CD4-positive, CD25-positive, alpha-beta regulatory T cell (primary cell): ENCODE measurements around the gene FSTL4. TPM values are rescaled to one million over a fixed set of nuclear protein-coding genes. Genes with fewer than 3 reads are reported as not detected.

Experiments
- ATAC-seq, 2 donors: fragments of 150-1000 bp; cut with Tn5 transposase; one replicate each; pipeline ENCODE4 v1.10.0; 2021; ENCODE audit warnings: low read depth in 2 of 2, moderate number of reproducible peaks in 2 of 2, moderate library complexity in 1 of 2
- DNase-seq, 3 donors: peaks; one replicate each; pipeline versions ENCODE4 v3.0.0 to v3.0.0-alpha.2; 2012 to 2022; ENCODE audit warnings: mixed read lengths in 1 of 3
- H3K27ac ChIP-seq: one replicate; pipeline ENCODE4 v1.7.0; 2013; ENCODE audit warnings: mild to moderate bottlenecking, low read length; ENCODE audit not compliant: insufficient read depth, poor library complexity, severe bottlenecking
- H3K27me3 ChIP-seq: one replicate; pipeline ENCODE4 v1.7.0; 2013; ENCODE audit warnings: low read length; ENCODE audit not compliant: control insufficient read depth, insufficient read depth
- H3K36me3 ChIP-seq: one replicate; pipeline ENCODE4 v1.7.0; 2013; ENCODE audit warnings: mild to moderate bottlenecking, low read length, moderate library complexity; ENCODE audit not compliant: control insufficient read depth, insufficient read depth
- H3K4me1 ChIP-seq: 2 replicates; pipeline ENCODE4 v1.7.0; 2013; ENCODE audit warnings: mild to moderate bottlenecking, low read length; ENCODE audit not compliant: insufficient read depth, control insufficient read depth, poor library complexity, severe bottlenecking
- H3K4me3 ChIP-seq: one replicate; pipeline ENCODE4 v1.7.0; 2013; ENCODE audit warnings: low read depth, mild to moderate bottlenecking, low read length, moderate library complexity
- H3K9me3 ChIP-seq, 2 experiments: 1 replicate in 1 of 2; 2 replicates in 1 of 2; pipeline ENCODE4 v1.7.0; 2013; ENCODE audit warnings: low read length in 2 of 2, mild to moderate bottlenecking in 1 of 2, moderate library complexity in 1 of 2; ENCODE audit not compliant: control insufficient read depth in 2 of 2
- H3K27ac Mint-ChIP-seq, 3 donors: one replicate each; pipeline ENCODE4 v1.8.0; 2020 to 2022; ENCODE audit warnings: mild to moderate bottlenecking in 3 of 3, mixed read lengths in 3 of 3, moderate library complexity in 2 of 3
- H3K27me3 Mint-ChIP-seq: one replicate; pipeline ENCODE4 v1.8.0; 2022; ENCODE audit warnings: mild to moderate bottlenecking, mixed read lengths
- H3K36me3 Mint-ChIP-seq: one replicate; pipeline ENCODE4 v1.8.0; 2020; ENCODE audit warnings: mixed read lengths
- H3K4me1 Mint-ChIP-seq, 4 donors: one replicate each; pipeline ENCODE4 v1.8.0; 2020 to 2022; ENCODE audit warnings: mixed read lengths in 4 of 4, mild to moderate bottlenecking in 1 of 4
- H3K4me3 Mint-ChIP-seq, 4 donors: one replicate each; pipeline ENCODE4 v1.8.0; 2020 to 2022; ENCODE audit warnings: mild to moderate bottlenecking in 4 of 4, mixed read lengths in 4 of 4, moderate library complexity in 3 of 4
- H3K9me3 Mint-ChIP-seq, 7 donors: one replicate each; pipeline ENCODE4 v1.8.0; 2020 to 2022; ENCODE audit warnings: mixed read lengths in 7 of 7, mild to moderate bottlenecking in 3 of 7, moderate library complexity in 2 of 7
- polyA plus RNA-seq, 4 donors: library from polyadenylated mRNA; unstranded; fragments of 300-500 nt; fragmentation: Illumina TruSeq; gene quantifications; one replicate each; pipeline ENCODE4 v1.2.3, GENCODE V29; 2021
- total RNA-seq: library from RNA; stranded (reverse); gene quantifications from one replicate; pipeline ENCODE4 v1.2.3, GENCODE V29; 2022

The FSTL4 gene
- total and polyA plus RNA-seq, 5 donors from 2014 or later = 0.57 TPM; not detected in 4

DNA sequence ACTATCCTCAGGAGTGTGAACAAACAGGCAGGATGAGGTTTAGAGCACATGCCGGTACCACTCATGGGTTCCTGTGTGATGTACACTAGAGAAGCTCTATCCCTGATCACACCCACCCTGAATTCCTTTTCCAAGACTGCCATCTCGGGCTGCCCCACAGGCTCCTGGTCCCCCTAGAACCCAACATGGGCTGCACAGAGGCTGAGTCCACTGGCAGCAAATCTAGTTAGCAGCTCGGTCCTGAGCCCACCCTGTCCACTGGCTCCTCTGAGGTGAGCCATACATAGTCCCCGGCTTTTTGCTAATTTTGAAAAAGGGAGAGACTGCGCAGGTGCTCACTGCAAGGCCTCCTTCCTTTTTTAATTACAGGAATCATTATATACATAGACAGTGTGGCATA is 227.0 kb downstream of the FSTL4 start:
- H3K36me3 Mint-ChIP-seq = no peaks in the 10 kb centered on the region
- H3K4me1 Mint-ChIP-seq = peaks cover 0 to 2% (median 0%) of the 10 kb centered on the region in 4 donors
- no peaks in the 10 kb centered on the region for H3K9me3 Mint-ChIP-seq
- peaks cover 25% of the 10 kb centered on the region for H3K27me3 Mint-ChIP-seq
- DNase-seq = no peak
- Histone ChIP-seq H3K4me3 (no peak overlapping the region), H3K9me3 (no peaks in the 10 kb centered on the region), H3K27me3 (no peaks in the 10 kb centered on the region), H3K4me1 (no peaks in the 10 kb centered on the region), H3K27ac (no peak overlapping the region), H3K36me3 (no peaks in the 10 kb centered on the region)
- ATAC-seq = no peak
- no peak overlapping the region for H3K27ac Mint-ChIP-seq
- no peak overlapping the region for H3K4me3 Mint-ChIP-seq

DNA sequence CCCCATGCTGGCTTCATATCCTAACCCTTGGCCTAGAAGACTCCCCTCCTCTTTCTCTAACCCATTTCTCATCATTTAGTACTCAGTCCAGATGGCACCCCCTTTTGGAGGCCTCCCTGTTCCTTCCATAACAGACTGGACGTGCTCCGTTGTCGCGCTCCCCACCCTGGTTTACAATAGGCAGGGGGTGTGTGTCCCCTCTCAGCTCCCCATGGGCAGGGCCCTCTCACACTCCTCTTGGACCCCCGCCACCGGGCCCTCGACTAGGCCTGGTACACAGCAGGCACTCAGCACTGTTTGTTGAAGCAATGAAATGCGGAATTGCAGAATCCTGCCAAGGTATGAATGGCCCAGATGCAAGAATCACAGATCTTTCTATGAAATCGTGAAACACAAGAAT is 227.4 kb downstream of the FSTL4 start:
- ATAC-seq = no peak
- H3K27ac ChIP-seq = no peak overlapping the region
- no peaks in the 10 kb centered on the region for H3K36me3 ChIP-seq
- Mint-ChIP-seq H3K27ac (no peak overlapping the region), H3K4me3 (no peak overlapping the region), H3K36me3 (no peaks in the 10 kb centered on the region), H3K4me1 (peaks cover 0 to 2% (median 0%) of the 10 kb centered on the region in 4 donors), H3K9me3 (peaks cover 0 to under 1% (median 0%) of the 10 kb centered on the region in 7 donors), H3K27me3 (peaks cover 23% of the 10 kb centered on the region)
- H3K27me3 ChIP-seq = no peaks in the 10 kb centered on the region
- DNase-seq = no peak
- H3K4me3 ChIP-seq = no peak overlapping the region
- no peaks in the 10 kb centered on the region for H3K9me3 ChIP-seq
- no peaks in the 10 kb centered on the region for H3K4me1 ChIP-seq

DNA sequence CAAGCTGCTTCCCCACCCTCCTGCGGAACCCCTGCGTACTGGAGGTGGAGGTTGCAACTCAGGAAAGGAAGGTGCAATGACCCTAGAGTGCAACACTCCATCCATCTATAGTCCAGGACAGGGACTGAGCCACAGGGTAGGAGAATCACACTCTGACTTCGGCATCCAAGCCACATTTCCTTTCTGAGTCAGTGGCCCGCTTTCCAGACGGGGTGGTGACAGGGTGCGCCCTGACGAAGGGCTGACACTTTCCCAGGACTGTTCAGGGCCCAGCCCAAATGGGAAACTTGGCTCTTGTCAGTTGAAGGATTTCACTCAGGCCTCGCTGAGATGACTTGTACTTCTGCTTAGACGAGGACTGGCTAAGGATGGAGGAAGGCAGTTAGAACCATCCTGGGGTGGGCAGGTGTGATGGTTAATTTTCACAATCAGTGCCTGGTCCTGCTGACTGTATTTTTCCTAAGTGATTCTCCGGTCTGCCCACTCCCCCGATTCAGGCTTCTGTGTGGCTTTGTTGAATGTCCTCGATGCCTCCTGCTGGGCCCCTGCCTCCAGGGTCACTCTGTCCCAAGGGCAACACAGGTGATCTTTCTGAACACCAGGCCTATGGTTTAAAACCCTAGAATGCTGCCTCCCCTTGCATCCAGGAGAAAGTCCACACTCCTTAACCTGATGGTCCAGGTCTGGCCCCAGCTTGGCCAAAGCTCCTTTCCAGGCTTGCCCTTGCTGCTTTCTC is 228.1 kb downstream of the FSTL4 start:
- Mint-ChIP-seq H3K4me1 (peaks cover 0 to 2% (median 0%) of the 10 kb centered on the region in 4 donors), H3K4me3 (no peak overlapping the region), H3K9me3 (peaks cover 0 to 2% (median 0%) of the 10 kb centered on the region in 7 donors), H3K36me3 (no peaks in the 10 kb centered on the region), H3K27me3 (peaks cover 17% of the 10 kb centered on the region), H3K27ac (no peak overlapping the region)
- no peak overlapping the region for H3K4me3 ChIP-seq
- H3K27ac ChIP-seq = no peak overlapping the region
- H3K4me1 ChIP-seq = no peaks in the 10 kb centered on the region
- no peaks in the 10 kb centered on the region for H3K36me3 ChIP-seq
- no peaks in the 10 kb centered on the region for H3K27me3 ChIP-seq
- DNase-seq (no peak), ATAC-seq (no peak)
- H3K9me3 ChIP-seq = no peaks in the 10 kb centered on the region

DNA sequence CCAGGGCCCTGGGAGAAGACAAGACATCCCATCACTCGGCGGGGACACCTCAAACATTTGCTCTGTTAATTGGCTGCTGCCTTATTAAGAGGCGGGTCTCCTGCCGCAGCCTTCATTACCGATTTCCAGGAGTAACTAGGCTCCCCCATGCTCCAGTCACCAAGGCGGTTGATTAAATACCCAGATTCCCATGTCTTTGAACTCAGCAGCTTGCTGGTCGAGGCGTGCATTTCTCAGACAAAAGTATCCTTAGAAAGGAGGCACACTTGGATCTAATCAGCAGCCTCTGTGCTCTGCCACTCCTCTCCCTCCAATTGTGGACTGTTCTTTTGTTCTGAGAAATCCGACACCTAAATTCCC is 228.8 kb downstream of the FSTL4 start:
- DNase-seq = no peak
- Histone ChIP-seq H3K9me3 (no peaks in the 10 kb centered on the region), H3K27ac (no peak overlapping the region), H3K36me3 (no peaks in the 10 kb centered on the region), H3K4me1 (no peaks in the 10 kb centered on the region), H3K4me3 (no peak overlapping the region), H3K27me3 (no peaks in the 10 kb centered on the region)
- H3K4me1 Mint-ChIP-seq = peaks cover 0 to 2% (median 0%) of the 10 kb centered on the region in 4 donors
- no peak overlapping the region for H3K27ac Mint-ChIP-seq
- H3K9me3 Mint-ChIP-seq = peaks cover 0 to 6% (median 0%) of the 10 kb centered on the region in 7 donors
- no peaks in the 10 kb centered on the region for H3K36me3 Mint-ChIP-seq
- no peak for ATAC-seq
- peaks cover 10% of the 10 kb centered on the region for H3K27me3 Mint-ChIP-seq
- no peak overlapping the region for H3K4me3 Mint-ChIP-seq

DNA sequence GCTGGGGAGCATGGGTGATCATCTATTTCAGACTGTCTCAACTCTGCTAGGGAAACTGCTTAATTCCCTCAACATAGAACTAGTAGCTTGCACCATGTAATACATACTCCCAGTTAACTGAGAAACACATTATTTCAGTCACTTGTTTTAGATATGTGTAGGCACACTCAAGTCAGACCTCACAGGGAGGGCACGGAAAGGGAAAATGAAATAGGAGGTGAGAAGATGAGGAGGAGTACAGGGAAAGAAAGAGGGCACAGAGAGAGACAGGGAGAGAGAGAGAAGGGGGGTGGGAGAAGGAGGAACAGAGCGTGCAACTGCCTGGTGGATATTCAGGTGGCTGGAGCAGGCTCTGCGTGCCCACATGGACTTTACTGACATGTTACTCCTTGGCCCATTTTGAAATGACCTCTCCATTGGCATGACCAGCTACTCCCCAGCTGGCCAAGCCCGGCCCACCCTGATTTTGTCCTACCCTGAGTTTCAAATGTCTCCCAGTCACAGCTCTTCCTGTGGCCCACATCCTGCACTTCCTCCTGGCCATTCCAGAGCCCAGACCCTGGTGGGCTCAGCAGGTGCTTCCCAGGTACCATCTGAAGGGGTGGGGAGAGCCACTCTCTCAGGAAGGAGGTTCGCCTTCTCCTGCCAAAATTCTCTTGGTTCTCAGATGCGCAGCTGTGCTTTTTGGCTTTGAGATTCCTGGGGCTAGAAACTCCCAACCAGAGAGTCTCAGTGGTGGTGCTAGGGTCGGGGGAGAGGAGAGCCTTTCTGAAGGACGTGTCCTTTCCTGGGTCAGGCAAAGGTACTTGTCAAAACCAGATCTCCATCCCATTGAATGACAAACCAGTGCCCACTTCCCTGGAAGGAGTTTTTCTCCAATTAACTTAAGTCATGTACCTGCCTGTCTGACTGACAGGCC is 229.4 kb downstream of the FSTL4 start:
- H3K4me3 ChIP-seq = no peak overlapping the region
- ATAC-seq = no peak
- peaks cover under 1% of the 10 kb centered on the region for H3K27me3 ChIP-seq
- H3K4me1 Mint-ChIP-seq = peaks cover 0 to 2% (median 0%) of the 10 kb centered on the region in 4 donors
- no peak for DNase-seq
- no peaks in the 10 kb centered on the region for H3K36me3 ChIP-seq
- H3K27me3 Mint-ChIP-seq = peaks cover 10% of the 10 kb centered on the region
- peaks cover 0 to 6% (median under 1%) of the 10 kb centered on the region in 7 donors for H3K9me3 Mint-ChIP-seq
- H3K27ac ChIP-seq = no peak overlapping the region
- H3K4me1 ChIP-seq = no peaks in the 10 kb centered on the region
- no peak overlapping the region for H3K4me3 Mint-ChIP-seq
- no peaks in the 10 kb centered on the region for H3K36me3 Mint-ChIP-seq
- H3K9me3 ChIP-seq = peaks cover 1 to 4% of the 10 kb centered on the region in 2 experiments
- no peak overlapping the region for H3K27ac Mint-ChIP-seq

DNA sequence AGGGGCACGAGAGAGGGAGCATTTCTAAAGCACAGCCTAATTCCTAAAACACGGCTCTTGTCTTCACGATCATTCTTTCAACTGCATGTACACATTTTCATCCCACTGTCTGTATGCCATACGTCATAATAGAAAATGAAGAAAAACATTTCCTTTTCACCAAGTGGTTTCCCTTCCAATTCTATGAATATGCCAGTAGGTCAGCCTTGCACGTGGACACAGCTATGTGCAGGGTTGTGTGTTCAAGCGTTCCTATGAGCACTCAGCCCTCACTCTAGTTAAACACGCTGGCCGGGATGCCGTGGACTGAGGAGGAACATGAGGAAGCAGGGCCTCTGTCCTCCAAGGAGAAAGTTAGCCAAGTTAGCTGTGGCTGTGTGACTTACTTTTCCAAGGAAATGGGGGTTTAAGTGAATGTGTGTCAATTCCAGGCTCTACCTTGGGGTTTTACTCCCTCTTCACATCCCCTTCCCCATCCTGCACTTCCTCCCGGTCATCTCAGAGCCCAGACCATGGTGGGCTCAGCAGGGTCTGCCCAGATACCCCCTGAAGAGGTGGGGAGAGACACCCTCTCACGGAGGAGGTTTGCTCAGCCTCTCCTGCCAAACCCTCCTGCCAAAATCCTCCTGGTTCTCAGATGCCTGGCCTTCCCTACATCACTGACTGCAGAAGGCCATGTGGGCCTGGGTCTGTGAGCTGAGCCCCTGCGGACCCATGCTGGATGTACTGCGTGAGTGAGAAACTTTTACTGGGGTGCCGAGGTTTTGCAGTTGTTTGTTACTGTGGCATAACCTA is 230.6 kb downstream of the FSTL4 start:
- H3K4me3 Mint-ChIP-seq = no peak overlapping the region

DNA sequence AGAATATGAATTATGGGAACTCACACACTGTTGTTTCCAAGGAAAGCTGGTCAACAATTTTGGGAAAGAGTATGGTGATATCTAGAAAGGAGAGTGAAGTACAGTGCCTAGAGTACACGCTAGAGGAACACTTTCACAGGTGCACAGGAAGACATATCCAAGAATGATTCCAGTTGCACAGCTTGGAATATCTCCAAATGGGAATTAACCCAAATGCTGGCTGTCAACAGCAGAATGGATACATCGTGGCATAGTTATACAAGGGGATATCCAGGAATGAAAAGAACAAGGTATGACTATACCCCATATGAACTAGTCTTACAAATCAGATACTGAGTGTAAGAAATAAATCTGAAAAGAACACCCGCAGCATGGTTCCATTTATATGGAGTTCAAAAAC is 231.3 kb downstream of the FSTL4 start:
- H3K27me3 Mint-ChIP-seq = peaks cover 14% of the 10 kb centered on the region
- peaks cover 0 to 17% (median 7%) of the 10 kb centered on the region in 7 donors for H3K9me3 Mint-ChIP-seq
- no peaks in the 10 kb centered on the region for H3K36me3 Mint-ChIP-seq
- H3K9me3 ChIP-seq = peaks cover 6 to 12% of the 10 kb centered on the region in 2 experiments
- no peak overlapping the region for H3K27ac Mint-ChIP-seq
- no peak for DNase-seq
- H3K27ac ChIP-seq = no peak overlapping the region
- H3K4me3 Mint-ChIP-seq = no peak overlapping the region
- no peak overlapping the region for H3K4me3 ChIP-seq
- peaks cover 2% of the 10 kb centered on the region for H3K27me3 ChIP-seq
- H3K4me1 Mint-ChIP-seq = peaks cover 0 to 2% (median 0%) of the 10 kb centered on the region in 4 donors
- ATAC-seq = no peak
- no peaks in the 10 kb centered on the region for H3K36me3 ChIP-seq
- no peaks in the 10 kb centered on the region for H3K4me1 ChIP-seq

More for the DNA sequence above, 230.6 kb downstream of the FSTL4 start:
- H3K36me3 Mint-ChIP-seq = no peaks in the 10 kb centered on the region
- H3K4me1 ChIP-seq = no peaks in the 10 kb centered on the region
- H3K27ac Mint-ChIP-seq = peak overlapping the region in 1 of 3 donors; percentile 65
- no peak for ATAC-seq
- peaks cover 2% of the 10 kb centered on the region for H3K27me3 ChIP-seq
- H3K27me3 Mint-ChIP-seq = peaks cover 16% of the 10 kb centered on the region
- H3K4me3 ChIP-seq = no peak overlapping the region
- no peak for DNase-seq
- peaks cover 6 to 12% of the 10 kb centered on the region in 2 experiments for H3K9me3 ChIP-seq
- peaks cover 0 to 2% (median 0%) of the 10 kb centered on the region in 4 donors for H3K4me1 Mint-ChIP-seq
- H3K9me3 Mint-ChIP-seq = peaks cover 0 to 14% (median 6%) of the 10 kb centered on the region in 7 donors
- no peaks in the 10 kb centered on the region for H3K36me3 ChIP-seq
- H3K27ac ChIP-seq = no peak overlapping the region
